ENCODE measurements around the gene GBA2.
A peak's percentile ranks its signal among the peaks of the same experiment; 100 is the strongest.

Gene GBA2

GRCh38 chr9:35738186-35738585 is 10.8 kb downstream of the GBA2 start:
- no peak for DNase-seq (ENCODE audit: low read depth)

GRCh38 chr9:35737143-35737542 is 11.9 kb downstream of the GBA2 start:
- DNase-seq (ENCODE audit: low read depth): no peak

DNA sequence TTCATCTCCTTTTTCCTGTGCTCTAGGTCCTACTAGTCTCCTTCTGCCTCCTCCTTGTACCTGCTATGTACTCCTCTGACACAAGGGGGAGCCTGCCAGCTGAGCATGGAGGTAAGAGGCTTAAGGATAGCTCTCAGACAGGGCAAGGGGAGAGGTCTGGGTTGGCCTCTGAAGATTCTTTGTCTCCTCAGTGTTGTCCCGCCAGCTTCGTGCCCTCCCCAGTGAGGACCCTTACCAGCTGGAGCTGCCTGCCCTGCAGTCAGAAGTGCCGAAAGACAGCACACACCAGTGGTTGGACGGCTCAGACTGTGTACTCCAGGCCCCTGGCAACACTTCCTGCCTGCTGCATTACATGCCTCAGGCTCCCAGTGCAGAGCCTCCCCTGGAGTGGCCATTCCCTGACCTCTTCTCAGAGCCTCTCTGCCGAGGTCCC is 12.8 kb downstream of the GBA2 start:
- DNase-seq (ENCODE audit: low read depth): peak; percentile 76

- DNase-seq (ENCODE audit: low read depth): peak; percentile 46
Measured at GRCh38 chr9:35734096-35734495, 14.9 kb downstream of the GBA2 start.

DNA sequence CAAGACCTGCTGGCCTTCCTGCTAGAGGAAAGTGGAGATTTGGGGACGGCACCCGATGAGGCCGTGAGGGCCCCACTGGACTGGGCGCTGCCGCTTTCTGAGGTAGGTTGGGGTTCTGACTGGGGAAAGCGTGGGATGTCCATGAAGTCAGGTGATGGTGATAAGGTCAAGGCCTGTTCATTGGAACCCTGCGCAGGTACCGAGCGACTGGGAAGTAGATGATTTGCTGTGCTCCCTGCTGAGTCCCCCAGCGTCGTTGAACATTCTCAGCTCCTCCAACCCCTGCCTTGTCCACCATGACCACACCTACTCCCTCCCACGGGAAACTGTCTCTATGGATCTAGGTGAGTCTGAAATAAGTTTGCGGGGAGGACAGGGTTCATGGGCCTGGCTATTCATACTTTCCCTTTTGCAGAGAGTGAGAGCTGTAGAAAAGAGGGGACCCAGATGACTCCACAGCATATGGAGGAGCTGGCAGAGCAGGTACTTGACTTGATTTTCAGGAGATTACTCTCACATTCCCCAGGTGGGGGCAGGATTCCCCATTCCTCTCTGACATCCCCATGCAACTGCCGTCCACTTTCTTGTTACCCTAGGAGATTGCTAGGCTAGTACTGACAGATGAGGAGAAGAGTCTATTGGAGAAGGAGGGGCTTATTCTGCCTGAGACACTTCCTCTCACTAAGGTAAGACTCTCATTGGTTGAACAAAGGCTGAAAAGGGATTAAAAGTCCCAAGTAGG is 16.1 kb downstream of the GBA2 start:
- DNase-seq (ENCODE audit: low read depth): peak; percentile 68

DNA sequence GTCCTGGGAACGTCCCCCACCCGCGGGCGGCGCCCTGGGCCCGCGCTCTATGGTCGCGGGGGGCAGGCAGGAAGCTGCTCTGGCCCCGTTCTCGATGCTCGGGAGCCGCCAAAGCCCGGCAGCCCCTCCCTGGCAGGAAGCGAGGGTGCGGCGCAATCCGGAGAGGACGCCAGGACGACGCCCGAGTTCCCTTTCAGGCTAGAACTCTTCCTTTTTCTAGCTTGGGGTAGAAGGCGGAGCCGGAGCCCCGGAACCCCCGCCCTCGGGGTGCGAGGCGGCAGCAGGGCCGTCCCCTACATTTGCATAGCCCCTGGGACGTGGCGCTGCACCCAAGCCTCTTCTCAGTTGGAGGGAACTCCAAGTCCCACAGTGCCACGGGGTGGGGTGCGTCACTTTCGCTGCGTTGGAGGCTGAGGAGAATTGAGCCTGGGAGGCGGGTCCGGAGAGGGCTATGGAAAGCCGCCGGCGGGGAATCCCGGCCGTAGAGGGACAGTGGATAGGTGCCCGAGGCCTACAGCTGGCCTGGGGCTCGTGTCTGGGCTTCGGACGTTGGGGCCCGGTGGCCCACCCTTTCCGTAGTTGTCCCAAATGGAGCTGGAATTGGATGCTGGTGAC is 16.7 kb downstream of the GBA2 start, which contains the start of the genes CREB3 and TLN1:
Gene CREB3, plus strand, starts transcription at position 482 of the 615 bp plus-strand sequence. Its CDS starts 107 bp downstream, at position 589.
Gene TLN1, minus strand, starts transcription at position 11 of the 615 bp plus-strand sequence. CDS start 6,501 bp downstream, outside the sequence.
- DNase-seq (ENCODE audit: low read depth): peak; percentile 99

GRCh38 chr9:35731415-35732184 is 17.4 kb downstream of the GBA2 start:
- DNase-seq (ENCODE audit: low read depth): peak; percentile 32

DNA sequence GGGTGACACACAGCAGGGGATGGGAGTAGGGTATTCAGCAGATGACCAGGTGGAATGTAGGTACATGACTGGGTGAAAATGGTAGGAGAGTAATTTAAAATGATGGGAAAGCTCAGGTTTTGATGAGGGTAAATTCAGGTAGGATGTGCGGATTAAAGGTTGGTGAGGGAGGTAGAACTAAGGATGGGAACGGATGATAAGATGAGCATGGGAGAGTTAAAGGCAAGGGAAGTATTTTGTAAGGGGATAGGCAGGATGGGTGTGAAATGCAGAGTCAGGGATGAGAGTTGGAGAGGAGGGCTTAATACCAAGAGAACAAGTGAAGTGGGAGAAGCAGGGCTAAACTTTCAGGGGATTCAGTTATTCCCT is 18.6 kb downstream of the GBA2 start:
- DNase-seq (ENCODE audit: low read depth): no peak

- DNase-seq (ENCODE audit: low read depth): peak; percentile 86
Measured at GRCh38 chr9:35729700-35730485, 19.1 kb downstream of the GBA2 start.

- DNase-seq (ENCODE audit: low read depth): no peak
Measured at GRCh38 chr9:35729101-35729500, 19.9 kb downstream of the GBA2 start.

DNA sequence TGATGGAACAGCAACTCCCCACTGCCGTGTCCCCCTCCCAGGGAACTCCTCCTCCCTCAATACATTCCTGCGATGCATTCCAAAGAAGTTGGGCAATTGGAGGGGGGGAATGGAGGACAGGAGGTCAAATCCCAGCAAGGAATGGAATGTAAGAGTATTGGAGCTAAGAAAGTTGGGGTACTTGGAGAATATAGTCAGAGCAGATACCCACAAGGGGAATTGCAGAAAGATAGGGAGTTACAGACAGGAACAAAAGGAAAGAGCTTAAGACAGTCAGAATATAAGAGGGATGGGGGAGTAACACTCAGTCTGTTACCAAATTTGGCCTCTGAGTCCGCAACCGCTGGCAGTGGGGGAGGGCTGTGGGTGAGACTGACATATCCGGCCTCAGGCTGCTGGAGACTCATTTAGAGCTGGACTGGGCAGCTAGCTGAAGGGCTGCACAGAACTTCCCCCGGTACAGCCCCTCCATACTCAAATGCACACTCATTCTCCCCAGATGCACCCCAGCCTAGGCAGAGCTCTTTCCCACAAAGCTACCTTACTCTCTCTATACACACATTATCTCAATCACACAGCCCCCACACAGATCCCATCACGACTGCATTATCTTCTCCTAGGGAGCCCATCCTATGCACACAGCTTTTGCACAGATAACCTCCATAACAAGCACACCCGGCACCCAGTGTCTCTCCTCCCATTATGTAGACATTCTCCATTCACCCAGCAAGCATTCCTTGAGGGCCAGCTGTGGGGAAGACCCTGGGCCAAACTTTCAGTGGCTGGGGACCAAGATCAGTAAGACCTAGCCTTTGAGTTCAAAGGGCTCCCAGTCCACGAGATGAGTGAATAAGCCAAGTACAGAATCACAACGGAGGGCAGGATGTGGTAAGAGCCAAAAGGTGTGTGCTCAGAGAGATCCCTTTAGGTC is 20.7 kb downstream of the GBA2 start:
- DNase-seq (ENCODE audit: low read depth): peak; percentile 95

DNA sequence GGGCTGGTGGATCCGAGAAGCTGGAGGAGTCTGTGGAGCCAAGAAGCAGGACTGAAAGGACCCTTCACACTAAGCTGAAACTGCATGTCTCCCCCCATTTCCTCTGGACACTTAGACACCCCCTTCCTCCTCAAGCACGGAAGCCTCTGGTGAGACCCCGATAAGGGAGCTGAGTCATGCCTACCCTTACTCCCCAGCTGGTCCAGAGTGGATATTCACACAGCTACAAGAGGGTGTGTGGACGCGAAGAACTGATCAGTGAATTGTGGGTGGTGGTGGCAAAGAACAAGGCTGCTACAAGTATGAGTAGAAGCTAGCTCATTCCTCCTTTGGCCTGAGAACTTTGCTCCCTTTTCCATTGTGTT is 21.4 kb downstream of the GBA2 start:
- no peak for DNase-seq (ENCODE audit: low read depth)

DNA sequence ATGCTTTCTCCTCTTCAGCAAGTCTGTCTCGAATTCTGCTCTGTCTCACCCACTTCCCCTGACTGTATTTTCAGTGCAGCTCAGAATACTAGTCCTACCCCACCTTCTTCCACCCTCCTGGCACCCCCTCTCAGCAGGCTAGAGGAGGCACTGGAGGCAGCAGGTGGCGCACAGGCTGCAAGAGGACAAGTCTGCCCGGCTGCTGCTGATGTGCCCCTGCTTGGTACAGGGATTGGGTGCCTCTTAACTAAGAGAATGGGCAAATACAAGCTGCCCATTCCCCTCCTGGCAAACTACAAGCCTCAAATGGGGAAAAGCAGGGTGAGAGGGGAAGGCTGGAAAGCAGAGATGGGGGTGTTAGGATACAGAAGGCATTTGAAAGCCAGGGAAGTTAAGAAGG is 22.1 kb downstream of the GBA2 start:
- DNase-seq (ENCODE audit: low read depth): peak; percentile 65

DNA sequence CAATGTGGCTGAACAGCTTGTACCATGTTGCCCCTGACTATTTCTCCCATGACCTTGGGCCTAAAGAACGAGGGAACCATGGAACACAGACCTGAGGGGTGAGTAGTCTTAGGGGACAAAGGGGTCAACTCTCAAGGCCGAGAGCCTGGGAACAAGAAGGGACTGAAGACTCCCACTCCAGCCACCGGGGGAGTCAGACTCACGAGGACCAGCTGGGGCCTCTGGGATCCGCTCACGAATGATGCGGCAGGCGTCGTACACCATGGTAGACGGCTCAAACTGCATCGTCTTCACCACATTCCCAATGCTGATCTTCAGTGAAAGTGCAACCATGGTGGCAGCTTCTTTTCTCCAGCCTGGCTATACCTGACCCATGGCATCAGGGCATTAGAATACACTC is 23.7 kb downstream of the GBA2 start:
- DNase-seq (ENCODE audit: low read depth): no peak

DNA sequence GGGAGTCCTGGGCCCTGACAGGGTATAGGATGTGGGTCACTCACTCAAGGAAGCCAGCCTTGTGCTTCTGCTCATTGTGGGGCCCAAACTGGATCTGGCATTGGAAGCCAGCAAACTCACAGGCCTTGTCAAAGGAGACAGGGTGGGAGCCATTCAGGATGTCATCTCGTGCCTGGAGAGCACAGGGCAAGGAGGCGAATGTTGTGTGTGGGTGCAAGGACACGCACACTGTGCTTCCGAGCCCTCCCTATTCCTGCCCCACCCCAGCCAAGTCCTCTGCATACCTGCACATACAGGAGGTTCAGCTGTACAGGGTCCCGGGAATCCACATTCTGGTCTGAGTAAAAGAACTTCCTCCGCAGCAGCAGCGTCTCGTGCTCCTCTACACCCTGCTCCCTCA is 25.1 kb downstream of the GBA2 start:
- no peak for DNase-seq (ENCODE audit: low read depth)

DNA sequence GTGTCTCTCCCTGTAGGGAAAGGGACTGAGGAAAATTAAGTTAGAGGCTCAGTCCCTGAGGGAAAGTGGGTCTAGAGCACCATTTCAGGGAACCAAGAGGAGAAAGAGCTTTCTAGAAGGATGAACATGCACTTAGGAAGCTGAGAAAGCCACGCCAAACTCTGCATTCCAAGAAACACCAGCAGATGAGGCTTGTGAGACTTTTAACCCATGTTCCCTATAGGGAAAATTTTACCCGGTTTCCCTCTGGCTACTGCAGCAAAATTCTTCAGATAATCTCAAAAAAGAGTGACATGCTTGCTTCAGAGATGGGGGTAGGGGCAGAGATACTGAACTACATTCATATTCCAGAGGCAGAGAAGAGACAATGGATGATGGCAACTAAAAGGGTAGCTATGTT is 25.6 kb downstream of the GBA2 start:
- DNase-seq (ENCODE audit: low read depth): no peak

GRCh38 chr9:35719546-35719945 is 29.5 kb downstream of the GBA2 start:
- DNase-seq (ENCODE audit: low read depth): no peak

DNA sequence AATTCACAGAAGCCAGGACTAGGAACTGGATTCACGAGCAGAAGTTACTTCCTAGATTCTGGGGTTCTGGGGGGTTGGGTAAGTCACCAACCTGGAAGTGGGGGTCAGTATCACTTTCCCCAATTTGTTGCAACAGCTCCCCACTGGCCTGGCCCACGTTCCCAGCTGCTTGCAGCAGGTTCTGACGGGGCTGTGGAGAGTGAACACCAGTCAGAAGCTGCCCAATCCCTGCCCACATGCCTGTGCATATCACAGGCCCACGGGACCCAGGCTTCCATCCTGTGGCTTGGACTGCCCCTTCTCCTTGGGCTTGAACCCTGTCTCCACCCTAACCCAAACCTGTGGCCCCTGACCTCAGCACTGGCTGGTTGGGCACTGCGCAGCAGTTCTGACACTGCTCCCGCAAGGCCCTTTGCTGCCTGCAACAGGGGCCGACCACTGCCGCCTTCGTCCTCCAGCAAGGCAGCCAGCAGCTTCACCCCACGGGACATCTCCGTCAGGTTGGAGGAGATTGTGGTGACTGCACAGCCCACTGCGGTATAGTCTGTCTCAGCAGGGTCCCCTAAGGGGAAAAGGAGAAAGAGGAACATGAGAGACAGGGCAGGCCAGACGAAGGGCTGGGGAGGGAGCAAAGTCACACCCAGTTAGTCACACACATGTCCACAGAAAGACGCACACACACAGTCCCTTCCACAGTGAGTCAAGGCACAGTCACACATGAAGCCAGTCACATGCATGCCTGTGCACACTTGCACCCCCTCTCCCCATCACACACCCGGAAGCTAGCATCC is 30.1 kb downstream of the GBA2 start:
- no peak for DNase-seq (ENCODE audit: low read depth)

- no peak for DNase-seq (ENCODE audit: low read depth)
Measured at GRCh38 chr9:35717132-35717870, 31.7 kb downstream of the GBA2 start.

All from amniotic epithelial cell (primary cell).